Activated T-helper 2 cell treated with anti-CD3 and anti-CD28 coated beads, Interferon-gamma antibody, Interleukin-2, Interleukin-4, amounts not matched to agents 10 μg/mL and 5 μg/mL and 100 μg/mL, durations not matched to agents 14 hours and 24 hours and 36 hours (primary cell): ENCODE data around the gene SLC2A9. TPM values are rescaled to one million over a fixed set of nuclear protein-coding genes. Genes with fewer than 3 reads are reported as not detected.

ENCODE experiments used
- DNase-seq: peaks from one replicate; pipeline ENCODE4 v3.0.0; 2021; ENCODE audit warnings: low spot score
- H3K27ac Mint-ChIP-seq: one replicate; pipeline ENCODE4 v1.8.0; 2021; ENCODE audit warnings: mixed read lengths
- H3K27me3 Mint-ChIP-seq: one replicate; pipeline ENCODE4 v1.8.0; 2021; ENCODE audit warnings: low read depth, mixed read lengths
- H3K36me3 Mint-ChIP-seq: one replicate; pipeline ENCODE4 v1.8.0; 2021; ENCODE audit warnings: low read depth, mixed read lengths
- H3K4me1 Mint-ChIP-seq: one replicate; pipeline ENCODE4 v1.8.0; 2021; ENCODE audit warnings: low read depth, mixed read lengths
- H3K4me3 Mint-ChIP-seq: one replicate; pipeline ENCODE4 v1.8.0; 2021; ENCODE audit warnings: low read depth, mild to moderate bottlenecking, moderate library complexity, mixed read lengths
- H3K9me3 Mint-ChIP-seq: one replicate; pipeline ENCODE4 v1.8.0; 2021; ENCODE audit warnings: mixed read lengths
- intact Hi-C: fragments of 100-400 bp; cut with micrococcal nuclease; formaldehyde crosslinking; loops from one replicate; pipeline ENCODE4 v1.15.1; 2023
- total RNA-seq: library from RNA; stranded (reverse); gene quantifications from 2 replicates; pipeline ENCODE4 v1.2.3, GENCODE V29; 2022

Gene SLC2A9
- total RNA-seq, 1 donor from 2014 or later, result 1.3 TPM

GRCh38 chr4:9949573-9949972 is 71.7 kb downstream of the SLC2A9 start:
- Mint-ChIP-seq H3K27me3 (peaks cover 2% of the 10 kb centered on the region), H3K4me3 (no peak overlapping the region), H3K9me3 (no peaks in the 10 kb centered on the region), H3K36me3 (no peaks in the 10 kb centered on the region), H3K27ac (no peak overlapping the region), H3K4me1 (no peaks in the 10 kb centered on the region)
- intact Hi-C loops, result no loop called here
- no peak for DNase-seq

GRCh38 chr4:9947168-9948062 is 73.9 kb downstream of the SLC2A9 start:
- DNase-seq, result no peak
- Mint-ChIP-seq H3K4me1 (no peaks in the 10 kb centered on the region), H3K9me3 (no peaks in the 10 kb centered on the region)

GRCh38 chr4:9946170-9946569 is 75.1 kb downstream of the SLC2A9 start:
- H3K9me3 Mint-ChIP-seq, result no peaks in the 10 kb centered on the region
- intact Hi-C loops, result no loop called here
- no peak overlapping the region for H3K27ac Mint-ChIP-seq
- H3K27me3 Mint-ChIP-seq, result peaks cover 2% of the 10 kb centered on the region
- no peak overlapping the region for H3K4me3 Mint-ChIP-seq
- no peaks in the 10 kb centered on the region for H3K36me3 Mint-ChIP-seq
- no peaks in the 10 kb centered on the region for H3K4me1 Mint-ChIP-seq
- no peak for DNase-seq

More at GRCh38 chr4:9947168-9948062, 73.9 kb downstream of the SLC2A9 start:
- Mint-ChIP-seq H3K4me3 (no peak overlapping the region), H3K27ac (no peak overlapping the region), H3K27me3 (peaks cover 2% of the 10 kb centered on the region), H3K36me3 (no peaks in the 10 kb centered on the region)
- intact Hi-C loops, result no loop called here

- Mint-ChIP-seq H3K36me3 (no peaks in the 10 kb centered on the region), H3K4me3 (no peak overlapping the region), H3K9me3 (no peaks in the 10 kb centered on the region), H3K27me3 (peaks cover 2% of the 10 kb centered on the region), H3K4me1 (no peaks in the 10 kb centered on the region), H3K27ac (no peak overlapping the region)
- intact Hi-C loops, result no loop called here
- peak; percentile 6 for DNase-seq
Observed at GRCh38 chr4:9944431-9945425, 76.6 kb downstream of the SLC2A9 start.

- H3K27me3 Mint-ChIP-seq, result no peaks in the 10 kb centered on the region
- no peak overlapping the region for H3K4me3 Mint-ChIP-seq
- intact Hi-C loops, result no loop called here
- no peak for DNase-seq
- no peak overlapping the region for H3K27ac Mint-ChIP-seq
- no peaks in the 10 kb centered on the region for H3K4me1 Mint-ChIP-seq
- no peaks in the 10 kb centered on the region for H3K9me3 Mint-ChIP-seq
- no peaks in the 10 kb centered on the region for H3K36me3 Mint-ChIP-seq
Observed at GRCh38 chr4:9943761-9944160, 77.5 kb downstream of the SLC2A9 start.

- Mint-ChIP-seq H3K4me3 (no peak overlapping the region), H3K27me3 (no peaks in the 10 kb centered on the region), H3K9me3 (no peaks in the 10 kb centered on the region), H3K4me1 (no peaks in the 10 kb centered on the region), H3K36me3 (no peaks in the 10 kb centered on the region), H3K27ac (no peak overlapping the region)
- intact Hi-C loops, result no loop called here
- DNase-seq, result no peak
Observed at GRCh38 chr4:9942921-9943600, 78.2 kb downstream of the SLC2A9 start.

- intact Hi-C loops, result no loop called here
- Mint-ChIP-seq H3K4me3 (no peak overlapping the region), H3K27ac (no peak overlapping the region), H3K36me3 (no peaks in the 10 kb centered on the region), H3K27me3 (no peaks in the 10 kb centered on the region), H3K9me3 (no peaks in the 10 kb centered on the region), H3K4me1 (no peaks in the 10 kb centered on the region)
- DNase-seq, result no peak
Observed at GRCh38 chr4:9942139-9942538, 79.2 kb downstream of the SLC2A9 start.

- Mint-ChIP-seq H3K27me3 (no peaks in the 10 kb centered on the region), H3K27ac (no peak overlapping the region), H3K36me3 (no peaks in the 10 kb centered on the region), H3K9me3 (no peaks in the 10 kb centered on the region), H3K4me1 (no peaks in the 10 kb centered on the region), H3K4me3 (no peak overlapping the region)
- intact Hi-C loops, result no loop called here
- no peak for DNase-seq
Observed at GRCh38 chr4:9940041-9940440, 81.3 kb downstream of the SLC2A9 start.

GRCh38 chr4:9938933-9939332 is 82.4 kb downstream of the SLC2A9 start:
- Mint-ChIP-seq H3K27me3 (no peaks in the 10 kb centered on the region), H3K4me1 (no peaks in the 10 kb centered on the region), H3K4me3 (no peak overlapping the region), H3K36me3 (no peaks in the 10 kb centered on the region), H3K27ac (no peak overlapping the region), H3K9me3 (no peaks in the 10 kb centered on the region)
- intact Hi-C loops, result no loop called here
- DNase-seq, result no peak

GRCh38 chr4:9937078-9937477 is 84.2 kb downstream of the SLC2A9 start:
- no peak for DNase-seq
- Mint-ChIP-seq H3K27ac (no peak overlapping the region), H3K4me3 (no peak overlapping the region), H3K27me3 (peaks cover 3% of the 10 kb centered on the region), H3K9me3 (no peaks in the 10 kb centered on the region), H3K36me3 (no peaks in the 10 kb centered on the region), H3K4me1 (no peaks in the 10 kb centered on the region)
- intact Hi-C loops, result no loop called here

GRCh38 chr4:9936129-9936644 is 85.1 kb downstream of the SLC2A9 start:
- H3K27ac Mint-ChIP-seq, result no peak overlapping the region
- intact Hi-C loops, result no loop called here
- H3K9me3 Mint-ChIP-seq, result no peaks in the 10 kb centered on the region
- peaks cover 4% of the 10 kb centered on the region for H3K27me3 Mint-ChIP-seq
- no peak for DNase-seq
- H3K4me3 Mint-ChIP-seq, result no peak overlapping the region
- no peaks in the 10 kb centered on the region for H3K36me3 Mint-ChIP-seq
- no peaks in the 10 kb centered on the region for H3K4me1 Mint-ChIP-seq

- H3K36me3 Mint-ChIP-seq, result no peaks in the 10 kb centered on the region
- H3K27ac Mint-ChIP-seq, result no peak overlapping the region
- intact Hi-C loops, result no loop called here
- no peak for DNase-seq
- no peak overlapping the region for H3K4me3 Mint-ChIP-seq
- no peaks in the 10 kb centered on the region for H3K4me1 Mint-ChIP-seq
- H3K27me3 Mint-ChIP-seq, result peaks cover 4% of the 10 kb centered on the region
- H3K9me3 Mint-ChIP-seq, result no peaks in the 10 kb centered on the region
Observed at GRCh38 chr4:9933956-9934355, 87.3 kb downstream of the SLC2A9 start.
